Heart right ventricle (tissue), 16 donors: Measurements from ENCODE around the gene ACYP1. TPM values are rescaled to one million over a fixed set of nuclear protein-coding genes. Genes with fewer than 3 reads are reported as not detected.
"Not testable (repeated sequence)": the region's sequence is repeated elsewhere in the genome, so short reads cannot be mapped to it uniquely, and the experiment has no call there.

Experiments used
- ATAC-seq, 8 donors: fragments of 200-7000 bp; cut with Tn5 transposase; one replicate each; pipeline ENCODE4 v1.9.1; 2020; ENCODE audit warnings: mild to moderate bottlenecking in 8 of 8, moderate library complexity in 8 of 8, moderate number of reproducible peaks in 1 of 8
- DNase-seq, 2 donors: peaks; one replicate each; pipeline ENCODE4 v3.0.0-alpha.2; 2020
- H3K27ac ChIP-seq, 10 donors: fragments of 200-600 bp; sonication (generic) in 2 of 10; one replicate each; pipeline versions ENCODE4 v1.5.0 to v1.8.0; 2020 to 2022; ENCODE audit warnings: mild to moderate bottlenecking in 3 of 10
- H3K27me3 ChIP-seq, 7 donors: fragments of 200-600 bp; one replicate each; pipeline ENCODE4 v1.8.0; 2021 to 2022; ENCODE audit warnings: mild to moderate bottlenecking in 2 of 7
- H3K36me3 ChIP-seq, 9 donors: fragments of 200-600 bp; sonication (generic) in 1 of 9; one replicate each; pipeline versions ENCODE4 v1.5.0 to v1.8.0; 2020 to 2022; ENCODE audit warnings: mild to moderate bottlenecking in 2 of 9
- H3K4me1 ChIP-seq, 9 donors: fragments of 200-600 bp; sonication (generic) in 1 of 9; one replicate each; pipeline versions ENCODE4 v1.5.0 to v1.8.0; 2020 to 2022; ENCODE audit warnings: mild to moderate bottlenecking in 4 of 9
- H3K4me3 ChIP-seq, 10 donors: fragments of 200-600 bp; sonication (generic) in 2 of 10; one replicate each; pipeline versions ENCODE4 v1.5.0 to v1.8.0; 2020 to 2022; ENCODE audit warnings: mild to moderate bottlenecking in 7 of 10, moderate library complexity in 2 of 10
- H3K9me3 ChIP-seq, 11 donors: fragments of 200-600 bp in 10 of 11; sonication (generic) in 2 of 11; one replicate each; pipeline versions ENCODE4 v1.5.0 to v1.8.0; 2013 to 2022; ENCODE audit warnings: mild to moderate bottlenecking in 2 of 11, control low read depth in 1 of 11, moderate library complexity in 1 of 11
- CTCF ChIP-seq, 9 donors: fragments of 200-600 bp; sonication (generic) in 2 of 9; IDR thresholded peaks; one replicate each; pipeline versions ENCODE4 v1.5.0 to v1.8.0; 2021 to 2022; ENCODE audit warnings: antibody characterized with exemption in 9 of 9, mild to moderate bottlenecking in 5 of 9, moderate library complexity in 1 of 9
- WGBS, 2 donors: extraction: QIAGEN DNeasy Blood & Tissue Kit; methylation state at CpG; one replicate each; pipeline ENCODE4 v1.1.7; 2013; ENCODE audit warnings: inconsistent platforms in 1 of 2; 5-methylcytosine and 5-hydroxymethylcytosine counted together
- intact Hi-C, 10 donors: fragments of 100-400 bp; cut with DNase I; formaldehyde crosslinking; loops; one replicate each; pipeline versions ENCODE4 v1.11.1 to v1.14.2; 2022
- polyA plus RNA-seq, 2 donors: library from polyadenylated mRNA; stranded (reverse); fragments of 200-250 nt; gene quantifications; one replicate each; pipeline ENCODE4 v1.2.3, GENCODE V29; 2013
- total RNA-seq, 10 donors: library from RNA; stranded (reverse); fragmentation: NEBNext Ultra II Directional in 3 of 10; extraction: Animal tissue kit (Norgen Biotek cat#: 25700) in 3 of 10; gene quantifications; one replicate each; pipeline versions ENCODE4 v1.2.1 to v1.2.4, GENCODE V29; 2021 to 2023
- donor health status: Arrhythmogenic right ventricular cardiomyopathy.
- donor health status: ischemic (EF 13 %, LVEDD 7.1; RV severe dilation, severe dysfunction).
- donor health status: healthy with polysubstance abuse.
- donor health status: DM: no; HTN: yes; CAD: no.
- donor health status: DM: no; HTN: no; CAD: no.
- donor health status: ischemic (EF 25% LVEDD 6.9; RV normal size, moderate dysfunction).
- donor health status: ischemic (EF 25% LVEDD 5.7; RV mildly dilated, moderate dysfunction).
- donor health status: healthy.
- donor health status: DM: yes; HTN: yes; CAD: no.
- donor health status: Ischemic cardiomyopathy.
- donor health status: ischemic (EF 35%, LVEDD 5.7; RV mildly dilated, moderate dysfunction).
- donor health status: nonischemic (EF 11% LVEDD 7.7; RV severe dilation, severe dysfunction).
- donor health status: DM: yes; HTN: yes; CAD: no.
- donor health status: PGD.
- donor health status: ischemic (EF 29% LVEDD 5.4; RV normal size, mild dysfunction).
- donor health status: nonischemic (EF 23%, LVEDD 6.1; RV moderate dilation, normal function).

Gene ACYP1
- total and polyA plus RNA-seq, 12 donors: 7.9 to 34.9 (median 10.1) TPM

DNA sequence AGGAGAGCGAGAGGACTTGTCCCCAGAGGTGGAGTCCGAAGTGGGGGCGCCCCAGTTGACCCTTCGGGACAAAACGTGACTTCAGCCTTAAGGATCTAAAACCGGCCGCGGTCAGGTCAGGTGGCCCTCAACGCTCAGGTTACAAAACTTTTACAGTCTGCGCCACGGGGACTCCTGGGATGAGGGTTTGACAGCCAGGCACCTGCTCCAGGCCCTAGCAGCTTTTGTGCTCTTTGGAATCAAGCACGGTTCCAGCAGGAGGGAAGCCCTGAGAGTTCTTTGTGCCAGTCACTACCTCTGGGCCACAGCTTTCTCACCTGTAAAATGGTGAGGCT is 6.0 kb upstream of the ACYP1 start:
- H3K36me3 ChIP-seq: peaks cover 0 to 6% (median 0%) of the 10 kb centered on the region in 9 donors
- peak overlapping the region; percentile 13 to 69 (median 61) for H3K4me3 ChIP-seq
- H3K4me1 ChIP-seq: peaks cover 5 to 62% (median 33%) of the 10 kb centered on the region in 9 donors
- no peaks in the 10 kb centered on the region for H3K27me3 ChIP-seq
- 14 to 32% methylated on average over 12 of the region's 12 CpGs for WGBS, 2 donors
- ATAC-seq: peak in 5 of 8 donors; percentile 5 to 18 (median 16)
- H3K27ac ChIP-seq: peak overlapping the region; percentile 90 to 98 (median 94)
- no peak for TF ChIP-seq CTCF (IDR thresholded peaks at IDR 0.05)
- no peaks in the 10 kb centered on the region for H3K9me3 ChIP-seq
- DNase-seq: no peak
- intact Hi-C loops: loop anchor here in 7 of 10 donors (2.0 to 10.0 kb wide), 7 partner anchors 19 to 157 kb away; partner anchors contain the start of genes EIF2B2 (in 4 of the 7) and MLH3 (in 1 of the 7)

DNA sequence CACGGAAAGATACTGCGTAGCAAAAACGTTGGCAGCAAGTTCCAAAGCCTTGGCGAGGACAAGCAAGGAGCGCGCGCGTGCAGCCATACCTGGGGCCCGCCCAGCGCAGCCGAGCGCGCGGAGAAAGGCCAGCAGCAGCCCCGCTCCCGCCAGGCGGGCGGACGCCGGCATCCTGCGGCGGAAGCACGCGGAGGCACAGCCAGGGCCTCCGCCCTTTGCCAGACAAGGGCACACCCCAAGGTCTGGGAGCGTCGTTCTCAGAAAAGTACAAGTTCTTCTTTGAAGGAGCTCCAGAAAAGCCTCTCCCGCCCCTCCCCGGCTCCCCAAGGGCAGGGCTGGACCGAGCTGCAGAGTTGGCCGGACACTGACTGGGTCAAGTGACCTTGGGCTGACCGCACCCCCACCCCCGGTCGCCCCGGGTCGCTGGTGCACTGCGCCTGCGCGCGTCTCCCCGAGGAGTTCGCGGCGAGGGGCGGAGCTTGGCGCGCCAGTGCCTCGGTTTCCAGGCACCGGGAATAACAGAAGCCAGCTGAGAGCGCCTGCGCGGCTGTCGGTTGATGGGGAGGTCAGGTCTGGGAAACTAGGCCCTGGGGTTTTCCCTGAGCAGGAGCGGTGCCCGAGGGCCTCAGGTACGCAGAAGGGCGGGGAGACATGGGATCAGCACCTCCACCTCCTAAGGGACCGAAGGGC is 5.4 kb upstream of the ACYP1 start, which contains the start of gene ZC2HC1C:
TSS of gene ZC2HC1C (plus strand) at position 521 of the 690 bp plus-strand sequence. CDS start 933 bp downstream, outside the sequence.
- Histone ChIP-seq H3K36me3 (peaks cover 0 to 6% (median 0%) of the 10 kb centered on the region in 9 donors), H3K4me3 (peak within 1 kb of the TSS; percentile 13 to 69 (median 61)), H3K4me1 (peaks cover 5 to 67% (median 37%) of the 10 kb centered on the region in 9 donors), H3K27ac (peak within 1 kb of the TSS; percentile 90 to 98 (median 94)), H3K27me3 (no peaks in the 10 kb centered on the region), H3K9me3 (no peaks in the 10 kb centered on the region)
- DNase-seq: peak; percentile 97 to 99
- TF ChIP-seq CTCF (IDR thresholded peaks at IDR 0.05): peak in 3 of 9 donors; percentile 4 to 21 (median 8)
- 1% methylated on average over 58 of the region's 58 CpGs for WGBS, 2 donors
- intact Hi-C loops: loop anchor here in 4 of 10 donors (2.0 to 10.0 kb wide), 6 partner anchors 18 to 157 kb away; partner anchors contain the start of genes EIF2B2 (in 3 of the 4) and MLH3 (in 1 of the 4)
- ATAC-seq: peak; percentile 94 to 98 (median 96)

DNA sequence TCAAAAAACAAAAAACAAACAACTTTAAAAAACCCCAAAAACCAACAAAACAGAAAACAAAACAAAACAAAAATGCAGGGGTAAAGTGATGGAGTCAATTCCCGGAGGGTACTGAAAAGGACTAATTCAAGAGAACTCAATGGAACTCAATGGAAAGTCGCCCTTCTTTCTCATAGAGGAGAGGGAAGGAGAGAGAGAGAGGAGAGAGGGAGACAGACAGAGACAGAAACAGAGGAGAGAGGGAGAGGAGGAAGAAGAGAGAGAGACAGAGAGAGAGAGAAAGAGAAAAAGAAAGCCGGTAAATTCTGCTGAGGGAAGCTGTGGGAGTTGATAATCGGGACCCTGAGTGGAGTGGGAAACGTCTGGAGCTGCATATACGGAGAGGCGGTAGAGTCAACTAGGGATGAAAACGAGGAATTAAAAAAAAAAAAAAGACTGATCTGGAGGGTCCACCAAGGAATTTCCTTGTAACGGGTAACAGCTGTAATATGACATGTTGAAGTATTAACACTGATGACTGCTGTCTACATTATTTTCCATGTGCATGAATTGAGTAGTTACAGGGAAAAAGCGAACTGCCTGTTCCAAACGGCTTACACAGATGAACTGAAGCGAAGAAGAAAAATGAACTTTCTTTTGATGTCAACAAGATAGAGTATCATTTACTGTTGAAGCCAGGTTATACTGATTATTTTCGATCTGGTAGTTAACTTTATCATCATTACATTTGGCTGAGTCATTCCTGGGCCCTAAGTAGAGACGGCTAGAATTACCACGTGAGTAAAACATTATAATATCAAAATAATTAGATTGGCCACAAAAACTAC is 4.7 kb upstream of the ACYP1 start:
- intact Hi-C loops: loop anchor here in 4 of 10 donors (2.0 to 10.0 kb wide), 6 partner anchors 18 to 156 kb away; partner anchors contain the start of genes EIF2B2 (in 3 of the 4) and MLH3 (in 1 of the 4)

GRCh38 chr14:75067765-75068164 is 3.9 kb upstream of the ACYP1 start:
- H3K36me3 ChIP-seq, H3K9me3 ChIP-seq, DNase-seq, ATAC-seq, H3K27me3 ChIP-seq: not testable (repeated sequence)
- WGBS, 2 donors: 83 to 84% methylated on average over 4 of the region's 4 CpGs
- Histone ChIP-seq H3K27ac (peak overlapping the region in 9 of 10 donors; percentile 90 to 98 (median 94)), H3K4me3 (peak overlapping the region in 9 of 10 donors; percentile 35 to 69 (median 62)), H3K4me1 (peaks cover 7 to 67% (median 46%) of the 10 kb centered on the region in 9 donors)
- intact Hi-C loops: loop anchor here in 4 of 10 donors (2.0 to 10.0 kb wide), 6 partner anchors 17 to 155 kb away; partner anchors contain the start of genes EIF2B2 (in 3 of the 4) and MLH3 (in 1 of the 4)

More for the DNA sequence above, 4.7 kb upstream of the ACYP1 start:
- H3K4me3 ChIP-seq: peak overlapping the region; percentile 13 to 69 (median 61)
- H3K36me3 ChIP-seq: peaks cover 0 to 6% (median 0%) of the 10 kb centered on the region in 9 donors
- DNase-seq (no peak), ATAC-seq (no peak)
- 9 to 16% methylated on average over 15 of the region's 15 CpGs for WGBS, 2 donors
- H3K27me3 ChIP-seq: no peaks in the 10 kb centered on the region
- H3K4me1 ChIP-seq: peaks cover 5 to 67% (median 41%) of the 10 kb centered on the region in 9 donors
- H3K27ac ChIP-seq: peak overlapping the region; percentile 90 to 98 (median 94)
- H3K9me3 ChIP-seq: no peaks in the 10 kb centered on the region
- no peak for TF ChIP-seq CTCF (IDR thresholded peaks at IDR 0.05)
